Measurements from ENCODE around the gene SHISAL1. TPM values are rescaled to one million over a fixed set of nuclear protein-coding genes. Genes with fewer than 3 reads are reported as not detected.

SHISAL1 gene
- total and polyA plus RNA-seq, 10 donors = 0.10 to 0.47 (median 0.22) TPM

DNA sequence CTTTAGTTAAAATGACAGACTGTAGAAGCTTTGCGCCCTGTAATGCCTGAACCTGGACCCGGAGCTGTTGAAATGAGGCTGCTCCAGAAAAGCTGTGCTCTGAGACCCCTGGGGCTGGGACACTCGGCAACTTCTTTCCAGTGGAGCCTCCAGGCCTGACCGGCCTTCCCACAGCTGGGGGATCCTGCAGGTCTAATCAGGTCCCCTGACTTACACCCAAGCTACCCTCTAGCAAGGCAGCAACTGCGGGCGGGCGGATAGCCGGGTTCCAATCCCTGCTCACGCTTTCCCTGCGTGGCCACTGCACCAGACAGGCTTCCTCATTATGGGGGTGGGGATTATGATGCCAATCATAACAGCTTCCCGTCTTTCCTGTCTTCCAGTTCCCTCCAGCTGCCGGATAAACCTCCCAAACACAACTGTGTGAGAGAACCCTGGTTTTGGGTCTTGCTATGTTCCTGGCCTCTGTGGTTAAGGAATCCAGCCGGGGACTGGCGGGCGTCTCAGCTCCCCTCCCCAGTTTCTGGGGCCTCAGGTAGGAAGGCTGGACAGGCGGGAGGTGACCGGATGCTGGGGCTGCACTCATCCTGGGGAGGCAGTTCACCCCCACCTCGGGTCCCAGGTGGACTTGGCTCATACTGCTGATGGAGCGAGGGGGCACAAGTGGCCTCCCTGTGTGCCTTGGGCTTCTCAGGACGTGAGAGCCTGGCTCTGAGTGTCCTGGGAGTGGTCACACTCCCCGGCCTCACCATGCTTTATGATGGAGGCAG is 93.5 kb downstream of the SHISAL1 start:
- Histone ChIP-seq H3K36me3 (no peaks in the 10 kb centered on the region), H3K4me1 (no peaks in the 10 kb centered on the region), H3K4me3 (no peak overlapping the region), H3K9me3 (peaks cover 0 to 23% (median 11%) of the 10 kb centered on the region in 8 donors), H3K27me3 (replicated peaks in 1 of 7) (peaks cover 0 to 10% (median 0%) of the 10 kb centered on the region in 7 donors), H3K27ac (no peak overlapping the region)
- intact Hi-C loops (cut with DNase I; ENCODE audit: low total_unique reads) = no loop called here
- TF ChIP-seq, protein P1, sequence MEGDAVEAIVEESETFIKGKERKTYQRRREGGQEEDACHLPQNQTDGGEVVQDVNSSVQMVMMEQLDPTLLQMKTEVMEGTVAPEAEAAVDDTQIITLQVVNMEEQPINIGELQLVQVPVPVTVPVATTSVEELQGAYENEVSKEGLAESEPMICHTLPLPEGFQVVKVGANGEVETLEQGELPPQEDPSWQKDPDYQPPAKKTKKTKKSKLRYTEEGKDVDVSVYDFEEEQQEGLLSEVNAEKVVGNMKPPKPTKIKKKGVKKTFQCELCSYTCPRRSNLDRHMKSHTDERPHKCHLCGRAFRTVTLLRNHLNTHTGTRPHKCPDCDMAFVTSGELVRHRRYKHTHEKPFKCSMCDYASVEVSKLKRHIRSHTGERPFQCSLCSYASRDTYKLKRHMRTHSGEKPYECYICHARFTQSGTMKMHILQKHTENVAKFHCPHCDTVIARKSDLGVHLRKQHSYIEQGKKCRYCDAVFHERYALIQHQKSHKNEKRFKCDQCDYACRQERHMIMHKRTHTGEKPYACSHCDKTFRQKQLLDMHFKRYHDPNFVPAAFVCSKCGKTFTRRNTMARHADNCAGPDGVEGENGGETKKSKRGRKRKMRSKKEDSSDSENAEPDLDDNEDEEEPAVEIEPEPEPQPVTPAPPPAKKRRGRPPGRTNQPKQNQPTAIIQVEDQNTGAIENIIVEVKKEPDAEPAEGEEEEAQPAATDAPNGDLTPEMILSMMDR (IDR thresholded peaks at IDR 0.05 in 8 of 11, conservative IDR thresholded peaks at IDR 0.05 in 3 of 11) = no peak
- TF ChIP-seq POLR2AphosphoS5 (IDR thresholded peaks at IDR 0.05) = no peak
- no peak for TF ChIP-seq POLR2A (IDR thresholded peaks at IDR 0.05)
- 78 to 91% (median 86%) methylated on average over 12 to 21 of the region's 21 CpGs for WGBS, 5 donors
- no peak for DNase-seq

DNA sequence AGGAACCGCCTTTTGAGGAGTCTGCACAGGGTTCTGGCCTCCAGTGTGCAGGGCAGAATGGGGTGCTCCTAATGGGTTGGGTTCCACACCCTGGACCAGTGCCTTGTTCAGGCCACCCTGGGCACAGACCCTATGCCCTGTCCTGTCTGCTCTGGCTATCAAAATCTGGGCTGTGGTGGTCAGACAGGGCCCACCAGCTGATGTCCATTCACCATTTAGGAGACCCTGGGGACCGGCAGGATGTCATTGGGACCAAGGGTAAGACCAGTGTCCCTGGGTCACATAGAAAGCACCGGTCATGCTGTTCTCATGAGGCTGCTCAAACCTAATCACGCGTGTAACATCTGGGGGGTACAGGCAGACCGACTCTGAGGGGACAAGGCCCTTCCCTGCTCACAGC is 94.7 kb downstream of the SHISAL1 start:
- H3K36me3 ChIP-seq = no peaks in the 10 kb centered on the region
- peaks cover 0 to 9% (median 0%) of the 10 kb centered on the region in 7 donors for H3K27me3 ChIP-seq (replicated peaks in 1 of 7)
- 77 to 96% (median 90%) methylated on average over 3 to 6 of the region's 6 CpGs for WGBS, 5 donors
- peaks cover 0 to 24% (median 11%) of the 10 kb centered on the region in 8 donors for H3K9me3 ChIP-seq
- no peaks in the 10 kb centered on the region for H3K4me1 ChIP-seq
- H3K27ac ChIP-seq = no peak overlapping the region
- DNase-seq = no peak
- TF ChIP-seq POLR2AphosphoS5 (IDR thresholded peaks at IDR 0.05) = no peak
- TF ChIP-seq, protein P1 (IDR thresholded peaks at IDR 0.05 in 8 of 11, conservative IDR thresholded peaks at IDR 0.05 in 3 of 11) = no peak
- intact Hi-C loops (cut with DNase I; ENCODE audit: low total_unique reads) = no loop called here
- H3K4me3 ChIP-seq = no peak overlapping the region

DNA sequence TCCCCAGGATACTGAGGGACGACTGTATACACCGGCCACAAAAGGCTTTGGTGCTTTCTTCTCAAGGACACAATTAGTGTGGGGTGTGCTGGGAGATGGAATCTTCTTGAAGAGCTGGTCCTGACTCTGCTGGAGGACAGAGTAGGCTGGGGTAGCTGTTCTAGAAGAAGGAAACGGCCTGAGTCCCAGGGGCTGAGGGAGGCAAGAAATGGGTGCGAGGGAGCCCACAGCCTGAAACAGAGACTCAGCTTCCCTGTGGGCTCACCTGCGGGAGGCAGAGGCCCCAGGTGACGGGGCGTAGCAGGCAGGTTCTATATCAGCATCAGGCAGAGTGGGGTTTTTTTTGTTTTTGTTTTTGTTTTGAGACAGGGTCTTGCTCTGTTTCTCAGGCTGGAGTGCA is 95.4 kb downstream of the SHISAL1 start:
- WGBS, 5 donors = 75 to 94% (median 82%) methylated on average over 7 of the region's 7 CpGs
- DNase-seq = no peak
- Histone ChIP-seq H3K9me3 (peaks cover 0 to 24% (median 11%) of the 10 kb centered on the region in 8 donors), H3K4me3 (no peak overlapping the region), H3K27ac (no peak overlapping the region), H3K36me3 (no peaks in the 10 kb centered on the region), H3K4me1 (peaks cover 0 to 6% (median 0%) of the 10 kb centered on the region in 6 donors), H3K27me3 (replicated peaks in 1 of 7) (peaks cover 0 to 9% (median 0%) of the 10 kb centered on the region in 7 donors)
- no peak for TF ChIP-seq POLR2AphosphoS5 (IDR thresholded peaks at IDR 0.05)
- TF ChIP-seq POLR2A (IDR thresholded peaks at IDR 0.05) = no peak
- TF ChIP-seq, protein P1 (IDR thresholded peaks at IDR 0.05 in 8 of 11, conservative IDR thresholded peaks at IDR 0.05 in 3 of 11) = no peak
- intact Hi-C loops (cut with DNase I; ENCODE audit: low total_unique reads) = no loop called here

GRCh38 chr22:44215287-44215686 is 97.5 kb downstream of the SHISAL1 start:
- no peak for DNase-seq
- peaks cover 0 to 24% (median 0%) of the 10 kb centered on the region in 6 donors for H3K4me1 ChIP-seq
- TF ChIP-seq, protein P1 (IDR thresholded peaks at IDR 0.05 in 8 of 11, conservative IDR thresholded peaks at IDR 0.05 in 3 of 11) = no peak
- no peak for TF ChIP-seq POLR2AphosphoS5 (IDR thresholded peaks at IDR 0.05)
- no peak for TF ChIP-seq POLR2A (IDR thresholded peaks at IDR 0.05)
- no peak overlapping the region for H3K27ac ChIP-seq
- H3K9me3 ChIP-seq = peaks cover 0 to 17% (median 11%) of the 10 kb centered on the region in 8 donors
- no peaks in the 10 kb centered on the region for H3K36me3 ChIP-seq
- intact Hi-C loops (cut with DNase I; ENCODE audit: low total_unique reads) = no loop called here
- H3K27me3 ChIP-seq (replicated peaks in 1 of 7) = no peaks in the 10 kb centered on the region
- H3K4me3 ChIP-seq = no peak overlapping the region
- 84 to 94% (median 92%) methylated on average over 4 of the region's 4 CpGs for WGBS, 5 donors
